GM19468 (cell line): ENCODE measurements around the gene TREX2.
"Not testable (repeated sequence)": the region's sequence is repeated elsewhere in the genome, so short reads cannot be mapped to it uniquely, and the experiment has no call there.

Experiments
- ATAC-seq: cut with Tn5 transposase; IDR thresholded peaks from one replicate; pipeline ENCODE4 v1.9.1; 2021; ENCODE audit warnings: mild to moderate bottlenecking, moderate library complexity, moderate number of reproducible peaks; ENCODE audit not compliant: unreplicated experiment; ENCODE audit errors: extremely low read depth

TREX2 gene

GRCh38 chrX:153411255-153411987, 34.4 kb downstream of the TREX2 start, which contains the start of gene ZFP92:
Gene ZFP92 (plus strand): TSS chrX:153411472. CDS start chrX:153418323, 6,851 bp downstream.
- no peak for ATAC-seq

DNA sequence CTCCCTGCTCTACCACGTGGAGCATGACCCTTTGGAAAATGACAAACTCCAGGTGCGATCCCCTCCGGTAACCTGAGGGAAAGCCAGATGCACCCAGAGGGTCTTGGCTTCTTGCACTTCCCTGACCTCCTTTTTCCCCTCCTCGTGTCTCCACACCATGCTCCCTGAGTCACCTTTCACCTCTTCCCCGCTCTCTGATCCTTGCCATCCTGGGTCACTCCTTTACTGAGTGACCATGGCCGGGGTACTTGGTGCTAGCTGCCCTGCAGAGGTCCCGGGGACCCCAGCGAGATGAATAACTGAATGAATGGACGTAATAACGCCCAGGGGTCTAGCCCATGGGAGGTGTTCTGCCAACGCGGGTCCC, 35.0 kb downstream of the TREX2 start:
- ATAC-seq = no peak

- no peak for ATAC-seq
These were observed 35.5 kb downstream of the TREX2 start for GRCh38 chrX:153410373-153410772.

- no peak for ATAC-seq
These were observed 36.3 kb downstream of the TREX2 start for GRCh38 chrX:153409414-153410101.

- no peak for ATAC-seq
These were observed 36.9 kb downstream of the TREX2 start for GRCh38 chrX:153408871-153409351.

GRCh38 chrX:153408221-153408721, 37.6 kb downstream of the TREX2 start:
- no peak for ATAC-seq

DNA sequence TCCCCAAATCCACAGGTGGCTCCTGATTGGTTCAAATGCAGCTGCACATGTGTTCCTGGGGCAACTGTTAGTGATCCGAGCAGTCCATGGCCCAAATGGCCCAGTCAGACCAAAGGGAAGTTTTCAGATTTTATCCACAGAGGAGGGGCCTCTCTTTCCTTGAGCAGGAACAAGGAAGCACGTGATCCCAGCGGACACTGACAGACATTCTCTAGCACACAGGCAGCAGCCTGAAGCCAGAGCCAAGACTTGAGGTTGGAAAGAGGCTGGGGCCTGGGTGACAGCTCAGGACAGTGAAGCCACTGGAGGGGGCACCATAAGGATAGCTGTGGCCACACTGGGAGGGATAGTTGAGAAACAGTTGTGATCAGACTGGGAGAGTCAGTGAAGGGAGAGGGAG, 38.1 kb downstream of the TREX2 start:
- ATAC-seq = no peak

GRCh38 chrX:153406903-153407302, 39.0 kb downstream of the TREX2 start:
- no peak for ATAC-seq

- ATAC-seq = no peak
These were observed 39.8 kb downstream of the TREX2 start for GRCh38 chrX:153406011-153406410.

DNA sequence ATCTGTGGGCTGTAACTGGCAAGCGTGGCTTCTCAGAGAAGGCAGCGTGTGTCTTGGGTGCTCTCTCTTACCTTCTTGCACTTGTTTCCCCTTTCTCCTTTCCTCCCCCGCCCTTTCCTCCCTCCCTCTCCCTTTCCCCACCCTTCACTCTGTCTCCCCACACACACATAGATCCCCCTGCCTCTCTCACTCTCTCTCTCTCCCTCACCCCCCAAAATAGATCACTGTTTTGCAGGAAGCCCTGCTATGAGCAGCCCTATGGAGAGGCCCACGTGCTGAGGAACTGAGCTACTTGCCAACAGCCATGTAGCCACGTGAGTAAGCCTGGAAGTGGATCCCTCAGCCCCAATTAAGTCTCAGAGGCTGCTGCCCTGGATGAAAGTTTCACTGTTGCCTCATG, 40.4 kb downstream of the TREX2 start:
- ATAC-seq = no peak

GRCh38 chrX:153404333-153404732, 41.5 kb downstream of the TREX2 start:
- ATAC-seq = not testable (repeated sequence)

DNA sequence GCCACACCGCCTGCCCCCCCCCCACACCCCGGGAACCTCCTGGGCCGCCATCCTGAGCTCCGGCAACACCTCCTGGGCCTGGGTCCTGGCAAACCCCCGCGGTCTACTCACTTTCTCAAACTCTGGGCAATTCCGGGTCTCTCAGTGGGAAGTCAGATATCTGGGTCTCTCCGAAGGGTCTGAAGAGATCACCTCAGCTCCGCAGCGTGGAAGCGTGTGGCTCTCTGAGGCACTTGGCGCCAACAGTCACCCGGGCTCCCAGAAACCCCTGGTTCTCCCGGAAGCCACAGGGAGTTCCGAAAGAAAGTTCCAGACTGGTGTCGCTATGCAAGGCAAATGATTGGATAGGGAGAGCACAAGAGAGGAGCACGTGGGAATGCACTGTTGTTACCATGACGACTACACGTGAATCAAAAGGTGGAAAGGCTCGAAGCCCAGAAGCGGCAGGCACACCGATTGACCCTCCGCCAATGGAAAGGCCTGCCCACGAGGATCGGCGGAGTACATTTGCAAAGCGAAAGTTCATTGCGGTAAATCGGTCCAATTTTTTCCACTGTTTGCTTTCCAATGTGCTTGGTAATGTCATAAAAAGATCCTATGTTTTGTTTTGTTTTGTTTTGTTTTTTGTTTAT, 44.6 kb downstream of the TREX2 start, which contains the start of gene PNMA6E:
Gene PNMA6E (minus strand): TSS at position 218 of the 632 bp plus-strand sequence. CDS start 2,501 bp downstream, outside the sequence.
- no peak for ATAC-seq

GRCh38 chrX:153400146-153401132, 45.4 kb downstream of the TREX2 start:
- no peak for ATAC-seq

- no peak for ATAC-seq
These were observed 47.4 kb downstream of the TREX2 start for GRCh38 chrX:153398275-153398960.

- no peak for ATAC-seq
These were observed 48.4 kb downstream of the TREX2 start for GRCh38 chrX:153397256-153397960.

- ATAC-seq = no peak
These were observed 49.3 kb downstream of the TREX2 start for GRCh38 chrX:153396320-153397195.

DNA sequence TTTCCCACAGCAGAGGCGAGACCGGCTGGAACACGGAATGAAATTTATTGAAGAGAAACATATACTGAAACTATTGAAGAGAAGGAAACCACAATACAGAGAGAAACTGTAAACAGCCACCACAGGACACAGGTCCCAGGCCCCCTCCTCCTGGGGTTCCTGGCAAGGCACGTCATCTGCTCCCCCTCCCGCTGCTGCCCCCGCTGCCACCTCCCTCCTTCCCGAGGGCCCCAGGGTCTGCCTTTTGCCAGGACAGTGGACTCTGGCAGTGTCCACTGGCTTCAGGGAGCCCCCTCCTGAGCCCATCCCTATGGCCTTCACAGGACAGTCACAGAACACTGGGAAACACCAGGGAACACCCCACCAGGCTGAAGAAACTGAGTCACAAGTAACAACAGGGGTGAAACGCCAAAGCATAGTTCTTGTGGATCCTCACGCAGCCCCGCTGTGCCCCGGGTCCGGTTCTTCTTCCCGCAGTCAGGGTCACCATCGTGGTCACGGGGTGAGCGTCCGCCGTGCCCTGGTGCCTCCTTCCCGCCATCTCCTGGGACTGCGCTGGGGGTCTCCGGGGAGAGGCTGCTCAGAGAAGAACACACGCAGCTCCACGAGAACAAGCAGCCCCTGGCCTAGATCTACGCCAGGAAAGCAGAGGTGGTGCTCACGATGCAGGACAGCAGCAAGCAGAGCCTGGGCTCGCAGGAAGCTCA, 50.1 kb downstream of the TREX2 start:
- no peak for ATAC-seq
